GM23248 (cell line): Measurements from ENCODE around the gene KLHL3.

ENCODE experiments used
- EZH2 ChIP-seq: fragments of 200-600 bp; sonication (generic); IDR thresholded peaks from 2 replicates; pipeline ENCODE4 v1.6.1; 2018; ENCODE audit warnings: antibody characterized with exemption, mild to moderate bottlenecking; ENCODE audit not compliant: insufficient read depth, poor library complexity, severe bottlenecking
- EZH2phosphoT487 ChIP-seq: fragments of 200-600 bp; sonication (generic); IDR thresholded peaks from 2 replicates; pipeline ENCODE4 v1.6.1; 2018; ENCODE audit warnings: antibody characterized with exemption, moderate library complexity, mild to moderate bottlenecking, low read depth; ENCODE audit not compliant: insufficient read depth

DNA sequence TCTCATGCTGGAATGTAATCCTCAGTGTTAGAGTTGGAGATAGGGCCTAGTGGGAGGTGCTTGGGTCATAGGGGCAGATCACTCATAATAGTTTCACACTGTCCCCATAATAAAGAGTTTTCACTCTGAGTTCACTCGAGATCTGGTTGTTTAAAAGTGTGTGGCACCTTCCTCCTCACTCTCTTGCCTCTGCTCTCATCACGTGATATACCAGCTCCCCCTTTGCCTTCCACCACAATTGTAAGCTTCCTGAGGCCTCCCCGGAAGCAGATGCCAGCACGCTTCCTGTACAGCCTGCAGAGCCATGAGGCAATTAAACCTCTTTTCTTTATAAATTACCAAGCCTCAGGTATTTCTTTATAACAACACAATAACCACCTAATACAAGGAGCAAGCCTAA, 3.8 kb upstream of the KLHL3 start:
- TF ChIP-seq EZH2 (no peak), EZH2phosphoT487 (no peak)
